Neural progenitor cell (in vitro differentiated cells): ENCODE results near the gene CDAN1. TPM values are rescaled to one million over a fixed set of nuclear protein-coding genes. Genes with fewer than 3 reads are reported as not detected.

ENCODE experiments used
- DNase-seq: peaks from one replicate; pipeline ENCODE4 v3.0.0-alpha.2; 2016; ENCODE audit warnings: low spot score
- H2AFZ ChIP-seq: fragments of 200-600 bp; sonication (generic); replicated peaks from 2 replicates; pipeline ENCODE4 v1.6.1; 2016; ENCODE audit warnings: antibody characterized with exemption
- H3F3A ChIP-seq: fragments of 200-600 bp; sonication (generic); 2 replicates; pipeline ENCODE4 v1.6.1; 2016; ENCODE audit warnings: antibody characterized with exemption, low read depth
- H3K27ac ChIP-seq: fragments of 200-600 bp; sonication (generic); 2 replicates; pipeline ENCODE4 v1.5.1; 2016; ENCODE audit warnings: mild to moderate bottlenecking
- H3K27me3 ChIP-seq: fragments of 200-600 bp; sonication (generic); 2 replicates; pipeline ENCODE4 v1.6.1; 2016; ENCODE audit warnings: mild to moderate bottlenecking, moderate library complexity
- H3K36me3 ChIP-seq: fragments of 200-600 bp; sonication (generic); 2 replicates; pipeline ENCODE4 v1.5.1; 2016
- H3K4me1 ChIP-seq: fragments of 200-600 bp; sonication (generic); 2 replicates; pipeline ENCODE4 v1.6.1; 2016; ENCODE audit warnings: mixed run types
- H3K4me2 ChIP-seq: fragments of 200-600 bp; sonication (generic); 2 replicates; pipeline ENCODE4 v1.6.1; 2016
- H3K4me3 ChIP-seq: fragments of 200-600 bp; sonication (generic); 2 replicates; pipeline ENCODE4 v1.5.1; 2016
- H3K79me2 ChIP-seq: fragments of 200-600 bp; sonication (generic); 2 replicates; pipeline ENCODE4 v1.6.1; 2016; ENCODE audit warnings: low read depth
- H3K9ac ChIP-seq: fragments of 200-600 bp; sonication (generic); 2 replicates; pipeline ENCODE4 v1.6.1; 2016
- H3K9me3 ChIP-seq: fragments of 200-600 bp; sonication (generic); 2 replicates; pipeline ENCODE4 v1.5.1; 2016; ENCODE audit warnings: low read depth
- H4K20me1 ChIP-seq: fragments of 200-600 bp; sonication (generic); 2 replicates; pipeline ENCODE4 v1.6.1; 2016; ENCODE audit warnings: low read depth
- H3K27ac Mint-ChIP-seq: 3 replicates; pipeline ENCODE4 v1.8.0; 2021; ENCODE audit warnings: mixed read lengths
- H3K27me3 Mint-ChIP-seq: 2 replicates; pipeline ENCODE4 v1.8.0; 2022; ENCODE audit warnings: low read depth, mild to moderate bottlenecking, inconsistent platforms, moderate library complexity, mixed read lengths; ENCODE audit not compliant: insufficient read depth
- H3K36me3 Mint-ChIP-seq: 3 replicates; pipeline ENCODE4 v1.8.0; 2021; ENCODE audit warnings: mixed read lengths
- H3K4me1 Mint-ChIP-seq: 3 replicates; pipeline ENCODE4 v1.8.0; 2021; ENCODE audit warnings: mixed read lengths
- H3K4me3 Mint-ChIP-seq: 3 replicates; pipeline ENCODE4 v1.8.0; 2021; ENCODE audit warnings: mild to moderate bottlenecking, moderate library complexity, mixed read lengths
- H3K9me3 Mint-ChIP-seq: 3 replicates; pipeline ENCODE4 v1.8.0; 2020; ENCODE audit warnings: mixed read lengths
- EZH2 ChIP-seq: fragments of 200-600 bp; sonication (generic); IDR thresholded peaks from 2 replicates; pipeline ENCODE4 v1.6.1; 2017; ENCODE audit warnings: antibody characterized with exemption, mild to moderate bottlenecking, moderate library complexity
- EZH2phosphoT487 ChIP-seq: fragments of 200-600 bp; sonication (generic); IDR thresholded peaks from 2 replicates; pipeline ENCODE4 v1.6.1; 2017; ENCODE audit warnings: antibody characterized with exemption
- total RNA-seq: library from RNA; depleted of rRNA; stranded (reverse); fragments of >200 nt; gene quantifications from 2 replicates; pipeline ENCODE4 v1.2.3, GENCODE V29; 2015; ENCODE audit warnings: low replicate concordance
- TF ChIP-seq, protein P1 (sequence below): fragments of 200-600 bp; sonication (generic); IDR thresholded peaks from 2 replicates; pipeline ENCODE4 v1.5.1; 2017; ENCODE audit warnings: antibody characterized with exemption, mild to moderate bottlenecking

The CDAN1 gene
- total RNA-seq, 1 donor from 2014 or later = 20.2 TPM

DNA sequence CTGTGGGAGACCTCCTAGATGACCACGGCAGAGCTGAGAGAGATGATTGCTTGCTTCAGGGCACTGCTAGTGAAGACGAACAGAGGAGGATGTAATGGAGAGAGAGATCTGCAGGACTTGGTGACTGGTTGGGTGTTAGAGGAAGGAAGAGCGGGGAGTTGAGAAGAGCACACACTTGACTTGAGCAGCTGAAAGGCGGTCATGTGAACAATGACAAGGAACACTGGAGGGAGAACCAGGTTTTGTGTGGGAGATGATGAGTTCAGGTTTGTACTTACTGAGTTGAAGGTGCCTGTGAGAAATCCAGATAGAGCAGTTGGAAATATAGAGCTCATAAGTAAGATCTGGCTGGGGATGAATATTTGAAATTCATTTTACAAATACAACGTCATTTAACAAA lies 40.3 kb downstream of the CDAN1 start:
- no peaks in the 10 kb centered on the region for H3K4me1 Mint-ChIP-seq

DNA sequence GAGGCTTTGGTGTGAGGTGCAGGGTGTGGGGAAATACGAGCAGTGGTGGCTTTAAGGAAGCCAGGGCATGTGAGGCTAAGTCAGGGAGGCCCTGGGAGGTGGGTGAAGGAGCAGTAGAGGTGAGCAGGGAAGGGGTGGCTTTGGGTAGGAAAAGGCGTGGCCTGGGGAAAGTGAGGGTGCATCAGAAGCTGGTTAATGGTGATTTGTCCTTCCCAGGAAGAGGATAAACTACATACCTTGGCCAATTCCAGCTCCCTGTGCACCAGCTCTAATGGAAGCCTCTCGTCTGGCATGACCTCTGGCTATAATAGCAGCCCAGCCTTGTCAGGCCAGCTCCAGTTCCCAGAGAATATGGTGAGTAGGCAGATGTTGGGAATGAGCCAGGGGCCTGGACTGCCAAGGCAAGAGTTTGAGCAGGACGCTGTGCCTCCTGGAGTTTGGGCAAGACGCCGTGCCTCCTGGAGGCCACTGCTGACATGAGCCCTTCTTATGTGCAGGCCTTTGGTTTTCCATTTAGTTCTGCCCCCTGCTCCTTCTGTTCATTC lies 41.3 kb downstream of the CDAN1 start:
- Histone ChIP-seq H3K9ac (no peak overlapping the region), H3K36me3 (no peaks in the 10 kb centered on the region), H3K27me3 (no peaks in the 10 kb centered on the region), H3K4me2 (no peak overlapping the region), H3F3A (no peaks in the 10 kb centered on the region), H3K4me1 (no peaks in the 10 kb centered on the region), H3K79me2 (no peaks in the 10 kb centered on the region), H3K4me3 (no peak overlapping the region), H3K9me3 (no peaks in the 10 kb centered on the region), H4K20me1 (no peaks in the 10 kb centered on the region), H3K27ac (no peak overlapping the region), H2AFZ (no peak overlapping the region)
- Mint-ChIP-seq H3K27ac (peak overlapping the region; percentile 90), H3K4me3 (no peak overlapping the region), H3K4me1 (no peaks in the 10 kb centered on the region), H3K27me3 (peaks cover 6% of the 10 kb centered on the region), H3K9me3 (peaks cover 7% of the 10 kb centered on the region), H3K36me3 (peaks cover 38% of the 10 kb centered on the region)
- DNase-seq = no peak
- TF ChIP-seq EZH2 (no peak), EZH2phosphoT487 (no peak)

More for the DNA sequence above, 40.3 kb downstream of the CDAN1 start:
- no peak overlapping the region for H3K4me3 Mint-ChIP-seq
- Histone ChIP-seq H4K20me1 (no peaks in the 10 kb centered on the region), H3K79me2 (no peaks in the 10 kb centered on the region), H3K4me3 (no peak overlapping the region), H3F3A (no peaks in the 10 kb centered on the region), H3K9me3 (no peaks in the 10 kb centered on the region), H3K4me1 (no peaks in the 10 kb centered on the region), H3K36me3 (no peaks in the 10 kb centered on the region), H3K4me2 (no peak overlapping the region), H3K27ac (peak overlapping the region; percentile 17), H2AFZ (no peak overlapping the region), H3K27me3 (no peaks in the 10 kb centered on the region), H3K9ac (no peak overlapping the region)
- H3K27ac Mint-ChIP-seq = no peak overlapping the region
- peaks cover 43% of the 10 kb centered on the region for H3K36me3 Mint-ChIP-seq
- TF ChIP-seq, protein P1, sequence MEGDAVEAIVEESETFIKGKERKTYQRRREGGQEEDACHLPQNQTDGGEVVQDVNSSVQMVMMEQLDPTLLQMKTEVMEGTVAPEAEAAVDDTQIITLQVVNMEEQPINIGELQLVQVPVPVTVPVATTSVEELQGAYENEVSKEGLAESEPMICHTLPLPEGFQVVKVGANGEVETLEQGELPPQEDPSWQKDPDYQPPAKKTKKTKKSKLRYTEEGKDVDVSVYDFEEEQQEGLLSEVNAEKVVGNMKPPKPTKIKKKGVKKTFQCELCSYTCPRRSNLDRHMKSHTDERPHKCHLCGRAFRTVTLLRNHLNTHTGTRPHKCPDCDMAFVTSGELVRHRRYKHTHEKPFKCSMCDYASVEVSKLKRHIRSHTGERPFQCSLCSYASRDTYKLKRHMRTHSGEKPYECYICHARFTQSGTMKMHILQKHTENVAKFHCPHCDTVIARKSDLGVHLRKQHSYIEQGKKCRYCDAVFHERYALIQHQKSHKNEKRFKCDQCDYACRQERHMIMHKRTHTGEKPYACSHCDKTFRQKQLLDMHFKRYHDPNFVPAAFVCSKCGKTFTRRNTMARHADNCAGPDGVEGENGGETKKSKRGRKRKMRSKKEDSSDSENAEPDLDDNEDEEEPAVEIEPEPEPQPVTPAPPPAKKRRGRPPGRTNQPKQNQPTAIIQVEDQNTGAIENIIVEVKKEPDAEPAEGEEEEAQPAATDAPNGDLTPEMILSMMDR = no peak
- TF ChIP-seq EZH2 (no peak), EZH2phosphoT487 (no peak)
- H3K27me3 Mint-ChIP-seq = peaks cover 5% of the 10 kb centered on the region
- peaks cover 14% of the 10 kb centered on the region for H3K9me3 Mint-ChIP-seq
- DNase-seq = no peak

DNA sequence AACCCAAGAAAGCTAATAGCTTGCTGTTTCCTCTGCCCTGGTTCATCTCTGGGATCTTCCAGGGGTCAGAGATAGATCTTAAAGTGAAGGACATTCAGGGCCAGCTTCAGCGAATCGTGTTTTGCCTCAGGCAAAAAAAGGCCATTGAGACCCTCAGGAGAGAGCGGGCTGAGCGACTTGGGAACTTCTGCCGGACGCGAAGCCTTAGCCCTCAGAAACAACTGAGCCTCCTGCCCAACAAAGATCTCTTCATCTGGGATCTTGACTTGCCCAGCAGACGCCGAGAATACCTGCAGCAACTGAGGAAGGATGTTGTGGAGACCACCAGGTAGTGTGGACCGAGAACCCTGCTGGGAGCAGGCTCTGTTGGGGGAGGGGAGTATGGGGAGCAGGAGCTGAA lies 42.5 kb downstream of the CDAN1 start:
- Histone ChIP-seq H3K79me2 (no peaks in the 10 kb centered on the region), H3K27ac (no peak overlapping the region), H3F3A (no peaks in the 10 kb centered on the region), H3K4me3 (no peak overlapping the region), H3K4me2 (no peak overlapping the region), H4K20me1 (no peaks in the 10 kb centered on the region), H3K36me3 (no peaks in the 10 kb centered on the region), H3K4me1 (no peaks in the 10 kb centered on the region), H3K9ac (no peak overlapping the region), H3K27me3 (no peaks in the 10 kb centered on the region), H3K9me3 (no peaks in the 10 kb centered on the region), H2AFZ (no peak overlapping the region)
- Mint-ChIP-seq H3K27me3 (peaks cover 6% of the 10 kb centered on the region), H3K36me3 (peaks cover 32% of the 10 kb centered on the region), H3K27ac (no peak overlapping the region), H3K4me3 (no peak overlapping the region), H3K4me1 (no peaks in the 10 kb centered on the region), H3K9me3 (peaks cover 2% of the 10 kb centered on the region)
- no peak for DNase-seq
- TF ChIP-seq, protein P1 = no peak
- no peak for TF ChIP-seq EZH2
- TF ChIP-seq EZH2phosphoT487 = no peak

DNA sequence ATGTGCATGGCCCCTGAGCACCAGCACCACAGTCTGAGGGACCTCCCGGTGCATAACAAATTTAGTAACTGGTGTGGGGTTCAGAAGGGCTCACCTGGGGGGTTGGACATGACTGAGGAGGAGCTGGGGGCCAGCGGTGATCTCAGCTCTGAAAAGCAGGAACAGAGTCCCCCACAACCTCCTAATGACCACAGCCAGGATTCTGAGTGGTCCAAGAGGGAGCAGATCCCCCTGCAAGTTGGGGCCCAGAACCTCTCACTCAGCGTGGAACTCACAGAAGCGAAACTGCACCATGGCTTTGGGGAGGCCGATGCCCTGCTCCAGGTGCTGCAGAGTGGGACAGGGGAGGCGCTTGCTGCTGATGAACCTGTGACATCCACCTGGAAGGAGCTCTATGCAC lies 43.0 kb downstream of the CDAN1 start:
- Mint-ChIP-seq H3K36me3 (peaks cover 30% of the 10 kb centered on the region), H3K27me3 (peaks cover 4% of the 10 kb centered on the region), H3K4me3 (no peak overlapping the region), H3K27ac (no peak overlapping the region), H3K9me3 (no peaks in the 10 kb centered on the region), H3K4me1 (no peaks in the 10 kb centered on the region)
- DNase-seq = no peak
- Histone ChIP-seq H3K4me1 (no peaks in the 10 kb centered on the region), H3K79me2 (no peaks in the 10 kb centered on the region), H2AFZ (no peak overlapping the region), H3K9me3 (no peaks in the 10 kb centered on the region), H4K20me1 (no peaks in the 10 kb centered on the region), H3K36me3 (no peaks in the 10 kb centered on the region), H3K27me3 (no peaks in the 10 kb centered on the region), H3K4me2 (no peak overlapping the region), H3K9ac (no peak overlapping the region), H3K27ac (no peak overlapping the region), H3F3A (no peaks in the 10 kb centered on the region), H3K4me3 (no peak overlapping the region)
- TF ChIP-seq, protein P1 = no peak
